DMS79 (cell line): ENCODE data around the gene WFDC12.

Experiments used
- DNase-seq: peaks from one replicate; lab custom pipeline; 2025; lab: John Stamatoyannopoulos, UW

WFDC12 gene

GRCh38 chr20:45091366-45091765 lies 32.9 kb downstream of the WFDC12 start:
- DNase-seq, result no peak

DNA sequence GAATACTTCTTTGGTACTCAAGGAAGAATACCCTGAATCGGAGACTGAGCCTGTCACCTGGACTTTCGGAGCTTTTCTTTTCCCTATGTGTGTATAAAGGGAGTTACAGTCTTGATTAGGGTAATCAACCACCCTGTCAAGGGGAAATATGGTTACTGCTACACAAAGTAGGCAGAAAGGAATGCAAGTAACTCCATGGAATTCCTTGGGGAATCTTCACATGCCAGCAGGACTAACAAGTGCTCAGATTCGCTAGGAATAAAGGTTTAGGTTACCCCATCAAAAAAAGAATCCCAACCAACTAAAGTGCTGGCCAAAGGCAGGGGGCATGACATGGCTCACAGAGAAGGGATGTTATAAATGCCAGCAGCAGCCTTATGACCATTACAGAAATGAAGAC lies 33.8 kb downstream of the WFDC12 start:
- DNase-seq, result no peak

GRCh38 chr20:45088247-45088646 lies 36.0 kb downstream of the WFDC12 start:
- no peak for DNase-seq

- no peak for DNase-seq
Measured at GRCh38 chr20:45087814-45088213, 36.5 kb downstream of the WFDC12 start.

GRCh38 chr20:45087097-45087790 lies 37.0 kb downstream of the WFDC12 start:
- no peak for DNase-seq

DNA sequence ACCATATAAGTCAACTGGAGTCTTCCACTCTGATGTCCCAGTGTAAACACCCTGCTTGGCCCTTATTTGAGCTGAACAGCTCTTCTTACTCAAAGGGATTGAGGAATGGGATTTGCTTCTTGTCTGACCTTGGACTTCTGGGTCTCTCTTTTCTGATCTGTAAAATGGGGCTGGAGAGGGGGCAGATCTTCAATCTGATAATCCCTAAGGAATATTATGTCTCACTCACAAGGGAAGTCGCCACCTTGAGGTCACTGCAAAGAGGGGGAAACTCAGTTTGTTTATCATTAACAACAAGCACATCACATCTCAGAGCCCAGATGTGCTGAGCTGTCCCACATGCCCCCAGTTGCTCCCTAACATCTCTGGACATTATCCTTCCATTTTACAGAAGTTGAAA lies 38.4 kb downstream of the WFDC12 start:
- no peak for DNase-seq

- no peak for DNase-seq
Measured at GRCh38 chr20:45085289-45085688, 39.0 kb downstream of the WFDC12 start.

DNA sequence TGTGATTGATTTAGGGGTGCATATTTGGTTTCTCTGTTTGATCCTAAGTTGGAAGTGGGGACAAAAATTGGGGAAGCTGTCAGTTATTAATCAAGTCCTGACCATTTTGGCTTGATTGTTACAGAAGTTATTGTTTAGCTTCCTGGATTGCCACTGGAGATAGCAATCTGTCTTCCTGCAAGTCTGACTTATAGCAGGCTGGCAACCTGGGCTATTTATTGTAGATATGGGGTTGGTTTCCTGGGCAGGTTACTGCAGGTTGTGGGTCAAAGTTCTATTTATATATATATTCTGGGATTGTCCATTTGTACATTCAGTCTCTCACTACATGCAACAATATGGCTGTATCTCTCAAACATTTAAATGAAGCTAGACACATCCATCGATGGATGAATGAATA lies 41.1 kb downstream of the WFDC12 start:
- DNase-seq, result no peak

GRCh38 chr20:45082468-45082867 lies 41.8 kb downstream of the WFDC12 start:
- no peak for DNase-seq

- DNase-seq, result no peak
Measured at GRCh38 chr20:45080867-45081624, 43.2 kb downstream of the WFDC12 start.

- DNase-seq, result no peak
Measured at GRCh38 chr20:45077559-45077958, 46.7 kb downstream of the WFDC12 start.
